GM06990 (cell line): ENCODE results near the gene TNS2.
A peak's percentile ranks its signal among the peaks of the same experiment; 100 is the strongest.

ENCODE experiments used
- DNase-seq: peaks from one replicate; pipeline ENCODE4 v3.0.0-alpha.2; 2011; ENCODE audit not compliant: insufficient read length; ENCODE audit errors: extremely low read depth
- H3K27me3 ChIP-seq: replicated peaks from 2 replicates; pipeline ENCODE4 v1.6.0; 2011; ENCODE audit warnings: low read length; ENCODE audit not compliant: control insufficient read depth, insufficient read depth
- H3K36me3 ChIP-seq: 2 replicates; pipeline ENCODE4 v1.5.1; 2011; ENCODE audit warnings: low read length; ENCODE audit not compliant: control insufficient read depth, insufficient read depth
- H3K4me3 ChIP-seq: replicated peaks from 2 replicates; pipeline ENCODE4 v1.5.1; 2011; ENCODE audit warnings: low read depth, mild to moderate bottlenecking, control low read depth, low read length
- CTCF ChIP-seq: IDR thresholded peaks from 2 replicates; pipeline ENCODE4 v1.5.1; 2011; ENCODE audit warnings: low read length, control low read depth, mild to moderate bottlenecking, inconsistent platforms; ENCODE audit not compliant: insufficient read depth, poor library complexity, severe bottlenecking

Gene TNS2

GRCh38 chr12:53044896-53045695, 4.8 kb upstream of the TNS2 start:
- DNase-seq: no peak
- H3K4me3 ChIP-seq: no peak overlapping the region
- no peaks in the 10 kb centered on the region; the same call in 1 of the 2 replicates for H3K36me3 ChIP-seq

GRCh38 chr12:53045696-53046045, 4.2 kb upstream of the TNS2 start:
- Histone ChIP-seq H3K36me3 (no peaks in the 10 kb centered on the region; the same call in 1 of the 2 replicates), H3K27me3 (peaks cover 3% of the 10 kb centered on the region), H3K4me3 (no peak overlapping the region)
- DNase-seq: no peak
- no peak for TF ChIP-seq CTCF

More at GRCh38 chr12:53044896-53045695, 4.8 kb upstream of the TNS2 start:
- peaks cover 3% of the 10 kb centered on the region for H3K27me3 ChIP-seq
- TF ChIP-seq CTCF: no peak

DNA sequence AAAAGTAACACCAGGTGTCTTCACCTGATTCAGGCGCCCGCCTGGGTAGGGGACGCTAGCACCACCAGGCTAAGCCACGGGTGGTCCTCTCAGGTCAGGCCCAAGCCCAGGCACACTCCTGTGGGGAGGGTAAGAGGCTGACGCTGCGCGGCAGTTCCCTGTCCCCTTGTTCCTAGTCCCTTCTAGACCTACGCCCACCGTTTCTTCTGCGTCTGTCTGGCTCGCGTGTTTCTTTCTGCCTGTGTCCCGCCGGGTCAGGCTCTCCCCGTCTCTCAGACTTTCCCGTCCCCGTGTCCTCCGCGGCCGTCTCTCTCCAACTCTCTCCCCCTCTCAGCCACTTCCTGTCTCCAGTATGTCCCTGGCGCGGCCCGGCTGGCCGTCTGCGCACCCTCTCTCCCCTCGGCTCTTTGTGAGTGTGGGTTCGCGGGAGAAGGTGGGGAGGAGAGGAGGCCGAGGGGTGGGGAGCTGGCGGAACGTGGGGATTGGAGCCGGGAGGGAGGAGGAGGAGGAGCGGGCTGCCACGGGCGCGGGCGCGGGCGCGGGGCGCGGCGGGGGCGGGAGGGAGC, 3.1 kb upstream of the TNS2 start:
- Histone ChIP-seq H3K27me3 (peaks cover 3% of the 10 kb centered on the region), H3K36me3 (no peaks in the 10 kb centered on the region; the same call in 1 of the 2 replicates), H3K4me3 (peak overlapping the region; percentile 66)
- TF ChIP-seq CTCF: no peak
- DNase-seq: peak; percentile 48

DNA sequence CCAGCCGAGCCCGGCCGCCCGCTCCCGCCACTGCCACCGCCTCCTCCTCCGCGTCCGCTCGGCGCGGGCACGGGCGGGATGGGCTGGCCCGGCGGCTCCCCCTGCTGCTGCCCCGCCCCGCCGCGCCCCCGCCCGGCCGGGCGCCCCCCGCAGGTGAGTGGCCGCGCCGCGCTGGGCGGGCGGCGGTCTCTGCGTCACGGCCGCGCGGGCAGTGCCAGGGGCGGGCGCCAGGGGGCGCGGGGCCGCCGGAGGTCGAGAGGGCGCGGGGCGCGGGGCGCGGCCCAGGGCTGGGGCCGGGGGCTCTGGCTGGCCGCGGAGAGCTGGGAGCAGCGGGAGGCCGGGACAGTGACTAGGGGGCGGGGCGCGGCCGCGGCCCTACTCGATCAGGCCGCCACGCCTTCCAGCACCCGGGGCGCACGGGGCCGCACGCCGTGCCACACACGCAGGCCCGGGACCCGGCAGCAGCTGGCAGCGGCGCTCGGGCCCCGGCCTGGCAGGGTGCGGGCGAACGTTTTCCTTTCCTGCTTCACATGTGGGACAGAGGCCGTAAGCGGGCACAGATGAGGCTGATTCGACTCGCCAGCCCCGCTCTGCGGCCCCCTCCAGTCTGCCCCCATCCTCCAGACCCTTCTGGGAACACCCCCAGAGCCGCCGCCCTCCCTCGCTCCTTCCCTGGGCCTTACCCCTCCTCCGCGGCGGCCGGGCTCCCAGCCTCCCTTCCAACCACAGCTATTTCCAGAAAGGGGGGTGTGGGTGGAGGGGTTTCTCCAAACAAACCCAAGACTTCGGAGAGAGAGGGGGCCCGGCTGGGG, 2.4 kb upstream of the TNS2 start:
- H3K27me3 ChIP-seq: peaks cover 3% of the 10 kb centered on the region
- DNase-seq: peak; percentile 48
- no peaks in the 10 kb centered on the region; the same call in 1 of the 2 replicates for H3K36me3 ChIP-seq
- peak overlapping the region; percentile 66 for H3K4me3 ChIP-seq
- no peak for TF ChIP-seq CTCF

- peak; percentile 2 for TF ChIP-seq CTCF
- no peak for DNase-seq
- no peaks in the 10 kb centered on the region for H3K36me3 ChIP-seq
- H3K4me3 ChIP-seq: no peak overlapping the region
- peaks cover 3% of the 10 kb centered on the region for H3K27me3 ChIP-seq
Observed at GRCh38 chr12:53048033-53048779, 1.7 kb upstream of the TNS2 start.
